Gastroesophageal sphincter (tissue), 4 donors: ENCODE results near the gene PLCB4. TPM values are rescaled to one million over a fixed set of nuclear protein-coding genes. Genes with fewer than 3 reads are reported as not detected.

Source experiments
- ATAC-seq: fragments of 150-250 bp; one replicate; pipeline ENCODE4 v1.9.1; 2016; ENCODE audit warnings: mild to moderate bottlenecking, moderate library complexity
- H3K27ac ChIP-seq, 4 donors: fragments of 200-600 bp; sonication (generic) in 3 of 4; 1 replicate in 3 of 4; 2 replicates in 1 of 4; pipeline ENCODE4 v1.5.1; 2016 to 2019
- H3K27me3 ChIP-seq: fragments of 200-600 bp; sonication (generic); one replicate; pipeline ENCODE4 v1.5.1; 2019
- H3K36me3 ChIP-seq, 2 donors: fragments of 200-600 bp; sonication (generic); one replicate each; pipeline ENCODE4 v1.5.1; 2019; ENCODE audit warnings: control low read depth in 1 of 2
- H3K4me1 ChIP-seq, 3 donors: fragments of 200-600 bp; sonication (generic); 1 replicate in 2 of 3; 2 replicates in 1 of 3; pipeline ENCODE4 v1.5.1; 2016 to 2019; ENCODE audit warnings: control low read depth in 2 of 3
- H3K4me3 ChIP-seq, 2 donors: fragments of 200-600 bp; sonication (generic); one replicate each; pipeline ENCODE4 v1.5.1; 2019; ENCODE audit warnings: mild to moderate bottlenecking in 1 of 2, moderate library complexity in 1 of 2
- H3K9me3 ChIP-seq, 3 donors: fragments of 200-600 bp; sonication (generic); one replicate each; pipeline ENCODE4 v1.5.1; 2017 to 2019; ENCODE audit warnings: control low read depth in 2 of 3
- EP300 ChIP-seq: sonication (generic); formaldehyde crosslinking; IDR thresholded peaks from one replicate; pipeline ENCODE4 v1.6.1; 2017; ENCODE audit warnings: antibody characterized with exemption, mild to moderate bottlenecking
- POLR2A ChIP-seq, 2 donors: fragments of 450-650 bp; IDR thresholded peaks; one replicate each; pipeline ENCODE4 v1.6.1; 2017; ENCODE audit warnings: antibody characterized with exemption in 2 of 2, mild to moderate bottlenecking in 2 of 2, moderate library complexity in 1 of 2
- POLR2AphosphoS5 ChIP-seq: sonication (generic); formaldehyde crosslinking; IDR thresholded peaks from one replicate; pipeline ENCODE4 v1.6.1; 2017; ENCODE audit warnings: antibody characterized with exemption
- WGBS, 2 donors: methylation state at CpG; one replicate each; pipeline ENCODE4 v1.1.5; 2018; ENCODE audit warnings: low coverage in 1 of 2; 5-methylcytosine and 5-hydroxymethylcytosine counted together
- total RNA-seq, 4 donors: library from RNA; depleted of rRNA; stranded (reverse); fragments of >200 nt; gene quantifications; one replicate each; pipeline ENCODE4 v1.1.0, GENCODE V29; 2016
- TF ChIP-seq, protein P1 (sequence below), 4 experiments: fragments of 200-600 bp in 2 of 4; fragments of 450-650 bp in 2 of 4; sonication (generic) in 1 of 4; IDR thresholded peaks; one replicate each; pipeline ENCODE4 v1.5.1; 2017 to 2019; ENCODE audit warnings: antibody characterized with exemption in 4 of 4, mild to moderate bottlenecking in 2 of 4, moderate library complexity in 2 of 4

The PLCB4 gene
- total RNA-seq, 4 donors from 2014 or later: 21.9 to 109 (median 59.1) TPM

DNA sequence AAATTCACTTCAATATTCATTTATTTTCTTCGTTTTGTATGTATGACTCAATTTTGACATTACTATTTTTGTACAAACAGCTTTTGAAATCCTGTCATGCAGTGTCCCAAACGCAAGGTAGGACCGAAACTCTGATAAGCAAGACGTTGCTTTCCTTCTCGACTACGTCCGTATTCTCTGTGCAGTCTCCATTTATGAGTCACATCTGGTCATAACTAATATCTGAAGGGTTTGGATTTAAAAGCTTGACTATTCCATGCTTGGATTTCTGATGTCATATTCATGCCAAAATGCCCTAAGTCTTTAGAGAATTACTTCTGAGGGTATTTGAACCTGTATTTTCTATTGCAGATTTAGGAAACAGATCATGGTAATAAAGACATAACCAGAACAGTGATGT lies 407.8 kb downstream of the PLCB4 start:
- Histone ChIP-seq H3K27me3 (no peaks in the 10 kb centered on the region), H3K4me3 (no peak overlapping the region), H3K4me1 (no peaks in the 10 kb centered on the region), H3K36me3 (peaks cover 0 to 24% of the 10 kb centered on the region in 2 donors), H3K9me3 (no peaks in the 10 kb centered on the region), H3K27ac (no peak overlapping the region)
- no peak for ATAC-seq
- no peak for TF ChIP-seq POLR2A (IDR thresholded peaks at IDR 0.05)
- TF ChIP-seq, protein P1, sequence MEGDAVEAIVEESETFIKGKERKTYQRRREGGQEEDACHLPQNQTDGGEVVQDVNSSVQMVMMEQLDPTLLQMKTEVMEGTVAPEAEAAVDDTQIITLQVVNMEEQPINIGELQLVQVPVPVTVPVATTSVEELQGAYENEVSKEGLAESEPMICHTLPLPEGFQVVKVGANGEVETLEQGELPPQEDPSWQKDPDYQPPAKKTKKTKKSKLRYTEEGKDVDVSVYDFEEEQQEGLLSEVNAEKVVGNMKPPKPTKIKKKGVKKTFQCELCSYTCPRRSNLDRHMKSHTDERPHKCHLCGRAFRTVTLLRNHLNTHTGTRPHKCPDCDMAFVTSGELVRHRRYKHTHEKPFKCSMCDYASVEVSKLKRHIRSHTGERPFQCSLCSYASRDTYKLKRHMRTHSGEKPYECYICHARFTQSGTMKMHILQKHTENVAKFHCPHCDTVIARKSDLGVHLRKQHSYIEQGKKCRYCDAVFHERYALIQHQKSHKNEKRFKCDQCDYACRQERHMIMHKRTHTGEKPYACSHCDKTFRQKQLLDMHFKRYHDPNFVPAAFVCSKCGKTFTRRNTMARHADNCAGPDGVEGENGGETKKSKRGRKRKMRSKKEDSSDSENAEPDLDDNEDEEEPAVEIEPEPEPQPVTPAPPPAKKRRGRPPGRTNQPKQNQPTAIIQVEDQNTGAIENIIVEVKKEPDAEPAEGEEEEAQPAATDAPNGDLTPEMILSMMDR (IDR thresholded peaks at IDR 0.05): no peak
- TF ChIP-seq POLR2AphosphoS5: no peak
- no peak for TF ChIP-seq EP300
- whole genome bisulfite sequencing, 2 donors: 90 to 94% methylated on average over 6 to 7 of the region's 7 CpGs

DNA sequence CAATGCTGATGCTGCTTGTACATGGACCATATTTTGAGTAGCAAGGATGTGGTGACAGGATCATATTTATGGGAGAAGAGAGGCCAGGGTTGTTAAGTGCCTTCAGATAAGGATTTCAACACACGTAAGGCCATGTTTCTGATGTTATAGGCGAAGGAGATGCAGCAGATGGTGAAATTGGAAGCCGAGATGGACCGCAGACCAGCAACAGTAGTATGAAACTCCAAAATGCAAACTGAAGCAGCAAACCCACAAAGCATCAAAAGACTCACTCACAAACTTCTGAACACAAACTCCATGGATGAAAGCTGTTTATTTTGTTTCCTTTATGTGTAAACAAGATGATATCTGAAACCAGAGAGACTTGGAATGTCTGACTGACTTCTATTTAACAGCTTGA lies 409.9 kb downstream of the PLCB4 start:
- WGBS, 2 donors: 78 to 100% methylated on average over 3 to 4 of the region's 4 CpGs
- no peak for ATAC-seq

DNA sequence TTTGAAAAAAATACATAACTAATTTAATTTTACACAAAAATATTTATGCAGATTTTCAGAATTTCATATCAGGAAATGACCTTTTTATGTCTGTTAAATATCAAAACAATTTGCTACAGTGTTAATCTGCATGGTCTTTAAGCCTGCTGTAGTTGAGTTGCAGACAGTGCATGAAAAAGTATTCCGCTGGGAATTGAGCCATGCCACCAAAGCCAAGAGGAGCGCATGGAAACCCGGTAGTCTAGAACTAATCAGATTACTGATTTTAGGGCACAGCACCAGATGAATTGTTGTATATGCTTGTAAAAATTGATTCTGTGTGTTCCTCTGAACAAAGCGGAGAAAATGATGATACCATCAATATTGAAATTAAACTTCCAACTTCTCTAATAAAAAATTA lies 411.2 kb downstream of the PLCB4 start:
- H3K9me3 ChIP-seq: no peaks in the 10 kb centered on the region
- H3K36me3 ChIP-seq: peaks cover 0 to 18% of the 10 kb centered on the region in 2 donors
- no peaks in the 10 kb centered on the region for H3K4me1 ChIP-seq
- ATAC-seq: no peak
- no peak overlapping the region for H3K27ac ChIP-seq
- TF ChIP-seq POLR2A (IDR thresholded peaks at IDR 0.05) (no peak), POLR2AphosphoS5 (no peak), EP300 (no peak)
- TF ChIP-seq, protein P1 (IDR thresholded peaks at IDR 0.05): no peak
- 83 to 91% methylated on average over 4 of the region's 4 CpGs for WGBS, 2 donors
- no peak overlapping the region for H3K4me3 ChIP-seq
- no peaks in the 10 kb centered on the region for H3K27me3 ChIP-seq

More for the DNA sequence above, 409.9 kb downstream of the PLCB4 start:
- Histone ChIP-seq H3K27me3 (no peaks in the 10 kb centered on the region), H3K4me3 (no peak overlapping the region), H3K27ac (no peak overlapping the region), H3K36me3 (peaks cover 0 to 20% of the 10 kb centered on the region in 2 donors), H3K4me1 (no peaks in the 10 kb centered on the region), H3K9me3 (no peaks in the 10 kb centered on the region)
- TF ChIP-seq POLR2AphosphoS5: no peak
- TF ChIP-seq EP300: no peak
- no peak for TF ChIP-seq POLR2A (IDR thresholded peaks at IDR 0.05)
- TF ChIP-seq, protein P1 (IDR thresholded peaks at IDR 0.05): no peak

DNA sequence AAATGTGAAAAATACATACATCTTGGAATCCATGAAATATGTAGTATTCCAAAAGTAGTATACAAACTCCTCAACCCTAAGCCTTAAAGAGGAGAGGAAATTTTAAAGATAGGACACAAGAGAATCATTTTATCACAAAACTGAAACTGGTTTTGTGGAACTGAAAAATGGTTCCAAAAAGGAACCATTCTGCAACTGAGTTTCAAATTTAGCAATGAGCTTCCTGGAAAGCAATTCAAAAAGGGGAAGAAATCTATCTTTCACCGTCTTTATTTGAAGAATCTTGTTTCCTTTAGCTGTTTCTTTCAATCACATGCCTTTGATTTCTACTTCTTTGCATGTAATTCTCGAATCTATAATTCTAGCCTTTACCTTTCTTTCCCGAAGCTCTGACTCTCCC lies 413.3 kb downstream of the PLCB4 start:
- 72 to 78% methylated on average over 3 of the region's 3 CpGs for WGBS, 2 donors
- no peaks in the 10 kb centered on the region for H3K4me1 ChIP-seq
- ATAC-seq: no peak
- no peak overlapping the region for H3K27ac ChIP-seq
- TF ChIP-seq, protein P1 (IDR thresholded peaks at IDR 0.05): no peak
- TF ChIP-seq EP300 (no peak), POLR2AphosphoS5 (no peak), POLR2A (IDR thresholded peaks at IDR 0.05) (no peak)
- H3K9me3 ChIP-seq: no peaks in the 10 kb centered on the region
- peaks cover 0 to 13% of the 10 kb centered on the region in 2 donors for H3K36me3 ChIP-seq
- no peaks in the 10 kb centered on the region for H3K27me3 ChIP-seq
- no peak overlapping the region for H3K4me3 ChIP-seq

DNA sequence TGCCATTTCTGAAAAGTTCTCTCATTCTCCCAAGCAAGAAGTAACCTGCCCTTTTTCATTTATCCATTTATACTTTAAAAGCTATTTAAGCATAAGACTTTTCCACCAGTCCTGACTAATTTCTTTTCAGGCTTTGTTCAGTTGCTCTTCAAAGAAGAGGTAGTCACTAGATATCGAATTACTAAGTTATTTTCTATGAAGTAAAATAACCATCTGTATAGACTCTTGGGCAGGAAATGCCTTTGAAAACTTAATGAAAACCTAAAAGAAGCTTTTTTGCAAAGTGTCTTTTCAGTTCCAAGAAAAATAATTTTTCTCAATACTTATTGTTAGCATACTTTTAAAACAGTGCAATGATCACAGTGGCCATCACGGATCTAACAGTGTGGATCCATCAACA lies 414.2 kb downstream of the PLCB4 start:
- Histone ChIP-seq H3K9me3 (no peaks in the 10 kb centered on the region), H3K27ac (no peak overlapping the region), H3K27me3 (no peaks in the 10 kb centered on the region), H3K4me3 (no peak overlapping the region), H3K36me3 (peaks cover 0 to 9% of the 10 kb centered on the region in 2 donors), H3K4me1 (no peaks in the 10 kb centered on the region)
- TF ChIP-seq POLR2AphosphoS5 (no peak), POLR2A (IDR thresholded peaks at IDR 0.05) (no peak), EP300 (no peak)
- TF ChIP-seq, protein P1 (IDR thresholded peaks at IDR 0.05): no peak
- ATAC-seq: no peak
- 63 to 67% methylated on average over 2 of the region's 2 CpGs for WGBS, 2 donors
